Neural crest cell (in vitro differentiated cells): ENCODE measurements around the gene WDR7. TPM values are rescaled to one million over a fixed set of nuclear protein-coding genes. Genes with fewer than 3 reads are reported as not detected.

Experiments
- DNase-seq: peaks from one replicate; pipeline ENCODE4 v3.0.0; 2021; ENCODE audit warnings: low read depth, mixed read lengths, low spot score
- H3K27ac Mint-ChIP-seq: one replicate; pipeline ENCODE4 v1.8.0; 2021; ENCODE audit warnings: mild to moderate bottlenecking, mixed read lengths; ENCODE audit not compliant: unreplicated experiment
- H3K27me3 Mint-ChIP-seq: 2 replicates; pipeline ENCODE4 v1.8.0; 2021; ENCODE audit warnings: low read depth, mild to moderate bottlenecking, mixed read lengths
- H3K36me3 Mint-ChIP-seq: 2 replicates; pipeline ENCODE4 v1.8.0; 2021; ENCODE audit warnings: low read depth, mild to moderate bottlenecking, mixed read lengths
- H3K4me1 Mint-ChIP-seq: 2 replicates; pipeline ENCODE4 v1.8.0; 2021; ENCODE audit warnings: mixed read lengths
- H3K4me3 Mint-ChIP-seq: one replicate; pipeline ENCODE4 v1.8.0; 2021; ENCODE audit warnings: mild to moderate bottlenecking, mixed read lengths
- H3K9me3 Mint-ChIP-seq: 2 replicates; pipeline ENCODE4 v1.8.0; 2021; ENCODE audit warnings: mixed read lengths
- total RNA-seq: library from RNA; stranded (reverse); gene quantifications from 2 replicates; pipeline ENCODE4 v1.2.1, GENCODE V29; 2021
- TF ChIP-seq, protein P1 (sequence below): fragments of 200-600 bp; sonication (generic); conservative IDR thresholded peaks from 2 replicates; pipeline ENCODE4 v1.5.0; 2021; ENCODE audit warnings: antibody characterized with exemption, mild to moderate bottlenecking

The WDR7 gene
- total RNA-seq, 1 donor from 2014 or later: 17.3 TPM

DNA sequence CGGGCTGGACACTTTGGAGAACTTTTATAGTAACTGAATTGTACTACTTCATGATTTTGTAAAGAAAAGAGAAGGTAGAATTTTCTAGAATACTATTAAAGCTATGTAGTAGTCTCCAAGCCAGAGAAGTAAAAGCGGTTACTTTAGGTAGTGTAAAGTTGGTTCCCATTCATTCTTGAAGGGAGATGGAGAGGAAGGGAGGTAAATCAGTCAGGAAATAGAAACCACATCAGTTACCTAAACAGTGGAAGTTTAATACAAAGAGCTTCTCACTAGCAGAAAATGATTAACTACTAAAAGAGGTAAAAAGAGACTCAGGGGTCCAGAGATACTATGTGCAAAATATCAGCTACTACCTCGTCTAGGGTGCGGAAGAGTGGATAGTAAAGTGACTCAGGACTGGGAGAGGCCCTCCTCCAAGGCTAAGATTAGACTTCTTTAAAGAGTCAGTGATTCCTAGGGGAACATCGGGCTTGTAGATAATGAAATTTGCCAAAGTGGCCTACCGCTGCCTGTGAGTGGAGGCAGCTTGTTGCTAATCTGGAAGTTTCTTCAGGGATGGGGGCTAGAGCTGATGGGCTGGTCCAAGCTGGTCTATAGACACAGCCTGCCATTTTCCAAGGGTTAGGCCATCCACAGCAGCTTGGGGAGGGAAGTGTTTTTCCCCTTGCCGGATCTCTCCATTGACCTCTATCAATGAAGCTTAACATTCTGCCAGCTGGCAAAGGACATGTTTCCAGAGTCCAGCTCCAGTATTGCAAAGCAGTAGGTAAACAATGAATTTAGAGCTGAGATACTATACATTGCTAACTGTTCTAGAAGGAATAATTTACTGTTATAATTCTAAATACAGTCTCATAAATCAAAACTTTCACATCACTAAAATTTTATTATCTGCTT, 249.3 kb downstream of the WDR7 start:
- no peaks in the 10 kb centered on the region for H3K9me3 Mint-ChIP-seq
- H3K4me1 Mint-ChIP-seq: peaks cover 17% of the 10 kb centered on the region
- no peaks in the 10 kb centered on the region for H3K36me3 Mint-ChIP-seq
- no peak overlapping the region for H3K27ac Mint-ChIP-seq
- H3K27me3 Mint-ChIP-seq: no peaks in the 10 kb centered on the region
- H3K4me3 Mint-ChIP-seq: no peak overlapping the region
- TF ChIP-seq, protein P1, sequence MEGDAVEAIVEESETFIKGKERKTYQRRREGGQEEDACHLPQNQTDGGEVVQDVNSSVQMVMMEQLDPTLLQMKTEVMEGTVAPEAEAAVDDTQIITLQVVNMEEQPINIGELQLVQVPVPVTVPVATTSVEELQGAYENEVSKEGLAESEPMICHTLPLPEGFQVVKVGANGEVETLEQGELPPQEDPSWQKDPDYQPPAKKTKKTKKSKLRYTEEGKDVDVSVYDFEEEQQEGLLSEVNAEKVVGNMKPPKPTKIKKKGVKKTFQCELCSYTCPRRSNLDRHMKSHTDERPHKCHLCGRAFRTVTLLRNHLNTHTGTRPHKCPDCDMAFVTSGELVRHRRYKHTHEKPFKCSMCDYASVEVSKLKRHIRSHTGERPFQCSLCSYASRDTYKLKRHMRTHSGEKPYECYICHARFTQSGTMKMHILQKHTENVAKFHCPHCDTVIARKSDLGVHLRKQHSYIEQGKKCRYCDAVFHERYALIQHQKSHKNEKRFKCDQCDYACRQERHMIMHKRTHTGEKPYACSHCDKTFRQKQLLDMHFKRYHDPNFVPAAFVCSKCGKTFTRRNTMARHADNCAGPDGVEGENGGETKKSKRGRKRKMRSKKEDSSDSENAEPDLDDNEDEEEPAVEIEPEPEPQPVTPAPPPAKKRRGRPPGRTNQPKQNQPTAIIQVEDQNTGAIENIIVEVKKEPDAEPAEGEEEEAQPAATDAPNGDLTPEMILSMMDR: no peak
- DNase-seq: no peak

DNA sequence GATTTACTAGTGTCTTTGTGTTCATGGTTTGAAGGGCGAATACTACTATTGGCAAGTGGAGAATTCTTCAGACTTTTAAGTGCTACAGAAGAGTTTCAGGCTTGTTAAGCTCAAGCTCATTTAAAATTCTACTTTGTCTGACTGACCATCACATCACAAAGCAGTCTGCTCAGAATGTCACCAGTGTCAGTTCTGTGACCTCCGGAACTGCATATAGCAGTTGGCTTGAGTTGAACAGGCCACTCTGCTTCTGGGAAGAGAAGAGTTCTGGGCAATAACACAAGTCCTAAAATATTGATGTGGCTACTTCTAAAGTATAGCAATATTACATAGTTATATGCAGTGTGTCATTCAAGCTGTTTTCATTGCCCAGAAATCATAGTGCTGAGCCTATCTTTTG, 250.8 kb downstream of the WDR7 start:
- Mint-ChIP-seq H3K36me3 (peaks cover 2% of the 10 kb centered on the region), H3K4me3 (no peak overlapping the region), H3K27me3 (no peaks in the 10 kb centered on the region), H3K4me1 (peaks cover 17% of the 10 kb centered on the region), H3K9me3 (no peaks in the 10 kb centered on the region), H3K27ac (peak overlapping the region; percentile 38)
- DNase-seq: no peak
- TF ChIP-seq, protein P1: no peak

DNA sequence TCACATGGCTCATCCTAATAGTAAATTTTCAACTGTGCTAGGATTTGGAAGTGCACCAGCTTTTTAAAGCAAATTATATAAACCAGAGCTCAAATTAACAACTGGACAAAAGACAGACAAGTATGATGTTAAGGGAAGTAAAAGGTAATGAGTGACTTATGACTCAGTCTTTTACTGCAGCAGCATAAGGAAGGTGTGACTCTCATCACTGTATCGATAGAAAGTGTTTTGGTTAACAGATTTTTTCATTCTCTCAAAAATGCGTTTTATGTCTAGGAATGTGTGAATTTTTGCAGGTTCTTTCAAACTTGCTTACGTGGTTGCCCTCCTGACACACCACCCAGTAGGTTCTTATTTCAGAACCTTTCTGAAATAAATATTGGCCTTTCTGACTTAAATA, 251.5 kb downstream of the WDR7 start:
- Mint-ChIP-seq H3K4me1 (peaks cover 17% of the 10 kb centered on the region), H3K36me3 (peaks cover 2% of the 10 kb centered on the region), H3K9me3 (no peaks in the 10 kb centered on the region), H3K27ac (no peak overlapping the region), H3K4me3 (no peak overlapping the region), H3K27me3 (no peaks in the 10 kb centered on the region)
- DNase-seq: no peak
- TF ChIP-seq, protein P1: no peak

DNA sequence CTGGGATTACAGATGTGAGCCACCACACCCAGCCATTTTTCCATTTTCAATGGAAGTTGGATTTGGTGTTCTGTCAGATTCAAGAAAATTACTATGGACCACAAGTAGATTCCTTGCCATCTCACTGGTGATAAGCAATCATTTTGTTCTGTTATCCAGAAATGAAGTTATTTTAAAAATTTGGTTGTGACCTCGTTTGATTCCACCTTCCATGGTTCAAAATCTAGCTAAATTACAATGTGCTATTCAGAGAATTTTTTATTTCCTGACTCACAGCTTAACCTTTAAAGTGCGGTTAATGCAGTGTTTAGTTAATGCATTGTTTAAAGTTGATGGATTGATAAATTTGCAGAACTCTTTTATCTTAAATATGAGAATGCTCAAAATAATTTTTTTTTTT, 252.5 kb downstream of the WDR7 start:
- no peak for DNase-seq
- Mint-ChIP-seq H3K4me1 (peaks cover 17% of the 10 kb centered on the region), H3K27me3 (no peaks in the 10 kb centered on the region), H3K4me3 (no peak overlapping the region), H3K27ac (no peak overlapping the region), H3K9me3 (no peaks in the 10 kb centered on the region), H3K36me3 (peaks cover 2% of the 10 kb centered on the region)
- TF ChIP-seq, protein P1: no peak

DNA sequence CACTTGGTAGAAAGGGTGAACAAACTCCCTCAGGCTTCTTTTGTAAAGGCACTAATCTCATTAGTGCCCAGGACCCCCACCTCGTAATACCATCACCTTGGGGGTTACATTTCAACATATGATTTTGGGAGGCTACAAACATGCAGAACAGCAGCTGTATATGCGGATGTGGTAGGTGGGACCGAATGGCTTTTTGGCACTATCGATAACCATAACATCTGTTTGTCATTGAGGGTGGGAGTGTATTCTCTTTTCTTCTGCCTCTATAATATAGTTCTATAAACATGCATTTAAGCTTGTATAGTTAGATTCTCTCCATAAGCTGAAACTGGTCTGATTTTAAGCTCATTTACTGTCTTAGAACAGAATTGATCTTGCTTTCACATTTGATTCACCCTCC, 256.6 kb downstream of the WDR7 start:
- Mint-ChIP-seq H3K27me3 (no peaks in the 10 kb centered on the region), H3K27ac (no peak overlapping the region)
- TF ChIP-seq, protein P1: no peak

More for the DNA sequence above, 256.6 kb downstream of the WDR7 start:
- peaks cover 2% of the 10 kb centered on the region for H3K36me3 Mint-ChIP-seq
- no peaks in the 10 kb centered on the region for H3K9me3 Mint-ChIP-seq
- no peak for DNase-seq
- H3K4me3 Mint-ChIP-seq: no peak overlapping the region
- H3K4me1 Mint-ChIP-seq: peaks cover 4% of the 10 kb centered on the region
